Trophoblast cell (in vitro differentiated cells and primary cell): ENCODE results near the gene SLIT3.

Experiments used
- DNase-seq, 2 donors: peaks; one replicate each; pipeline ENCODE4 v3.0.0-alpha.2; 2016
- H2AFZ ChIP-seq: 2 replicates; pipeline ENCODE4 v1.6.1; 2013; ENCODE audit warnings: low read length, moderate library complexity, mild to moderate bottlenecking; ENCODE audit not compliant: insufficient read depth, poor library complexity
- H2AK5ac ChIP-seq: 2 replicates; pipeline ENCODE4 v1.6.1; 2013; ENCODE audit warnings: mild to moderate bottlenecking, low read length
- H2BK120ac ChIP-seq: 2 replicates; pipeline ENCODE4 v1.6.1; 2013; ENCODE audit warnings: low read length, mild to moderate bottlenecking, moderate library complexity; ENCODE audit not compliant: insufficient read depth, poor library complexity
- H2BK12ac ChIP-seq: 2 replicates; pipeline ENCODE4 v1.6.1; 2013; ENCODE audit warnings: mild to moderate bottlenecking, low read length, moderate library complexity
- H2BK5ac ChIP-seq: 2 replicates; pipeline ENCODE4 v1.6.1; 2013; ENCODE audit warnings: low read length, low read depth, moderate library complexity, mild to moderate bottlenecking; ENCODE audit not compliant: poor library complexity
- H3K14ac ChIP-seq: 2 replicates; pipeline ENCODE4 v1.6.1; 2013; ENCODE audit warnings: mild to moderate bottlenecking, low read length
- H3K18ac ChIP-seq: 2 replicates; pipeline ENCODE4 v1.6.1; 2013; ENCODE audit warnings: mild to moderate bottlenecking, low read length
- H3K23ac ChIP-seq: 2 replicates; pipeline ENCODE4 v1.6.1; 2013; ENCODE audit warnings: low read length
- H3K27ac ChIP-seq: 2 replicates; pipeline ENCODE4 v1.5.1; 2013; ENCODE audit warnings: low read depth, mild to moderate bottlenecking, inconsistent platforms, low read length, moderate library complexity
- H3K27me3 ChIP-seq: 2 replicates; pipeline ENCODE4 v1.6.1; 2013; ENCODE audit warnings: inconsistent platforms, mild to moderate bottlenecking, low read length, moderate library complexity; ENCODE audit not compliant: insufficient read depth
- H3K36me3 ChIP-seq, 2 experiments: 1 replicate in 1 of 2; 2 replicates in 1 of 2; pipeline ENCODE4 v1.6.1; 2013; ENCODE audit warnings: low read length in 2 of 2, mild to moderate bottlenecking in 2 of 2, moderate library complexity in 1 of 2; ENCODE audit not compliant: insufficient read depth in 2 of 2, control insufficient read depth in 1 of 2
- H3K4ac ChIP-seq: 2 replicates; pipeline ENCODE4 v1.6.1; 2013; ENCODE audit warnings: low read depth, mild to moderate bottlenecking, low read length, moderate library complexity
- H3K4me1 ChIP-seq, 2 experiments: 1 replicate in 1 of 2; 2 replicates in 1 of 2; pipeline ENCODE4 v1.6.1; 2013; ENCODE audit warnings: low read length in 2 of 2, mild to moderate bottlenecking in 2 of 2, moderate library complexity in 1 of 2; ENCODE audit not compliant: insufficient read depth in 2 of 2, control insufficient read depth in 1 of 2
- H3K4me2 ChIP-seq: 2 replicates; pipeline ENCODE4 v1.6.1; 2013; ENCODE audit warnings: inconsistent platforms, mild to moderate bottlenecking, low read length, moderate library complexity
- H3K4me3 ChIP-seq: 2 replicates; pipeline ENCODE4 v1.5.1; 2013; ENCODE audit warnings: mild to moderate bottlenecking, low read depth, low read length, inconsistent platforms
- H3K79me1 ChIP-seq: one replicate; pipeline ENCODE4 v1.6.1; 2013; ENCODE audit warnings: low read length
- H3K79me2 ChIP-seq: 2 replicates; pipeline ENCODE4 v1.6.1; 2013; ENCODE audit warnings: low read length, mild to moderate bottlenecking; ENCODE audit not compliant: control insufficient read depth, insufficient read depth, poor library complexity
- H3K9ac ChIP-seq: 2 replicates; pipeline ENCODE4 v1.6.1; 2013; ENCODE audit warnings: mild to moderate bottlenecking, low read length
- H3K9me3 ChIP-seq: 2 replicates; pipeline ENCODE4 v1.6.1; 2013; ENCODE audit warnings: low read depth, mild to moderate bottlenecking, control low read depth, inconsistent platforms, low read length; ENCODE audit not compliant: insufficient read depth
- H4K12ac ChIP-seq: 2 replicates; pipeline ENCODE4 v1.6.1; 2013; ENCODE audit warnings: low read depth, mild to moderate bottlenecking, low read length, moderate library complexity
- H4K8ac ChIP-seq: 2 replicates; pipeline ENCODE4 v1.6.1; 2013; ENCODE audit warnings: low read depth, mild to moderate bottlenecking, low read length, moderate library complexity
- H4K91ac ChIP-seq: one replicate; pipeline ENCODE4 v1.6.1; 2013; ENCODE audit warnings: low read depth, mild to moderate bottlenecking, low read length, moderate library complexity
- WGBS: extraction: QIAGEN DNeasy Blood & Tissue Kit; methylation state at CpG from one replicate; pipeline ENCODE4 v1.1.7; 2013; ENCODE audit warnings: missing lambda C conversion rate; ENCODE audit not compliant: insufficient read length, insufficient coverage; ENCODE audit errors: extremely low coverage; 5-methylcytosine and 5-hydroxymethylcytosine counted together

The SLIT3 gene

DNA sequence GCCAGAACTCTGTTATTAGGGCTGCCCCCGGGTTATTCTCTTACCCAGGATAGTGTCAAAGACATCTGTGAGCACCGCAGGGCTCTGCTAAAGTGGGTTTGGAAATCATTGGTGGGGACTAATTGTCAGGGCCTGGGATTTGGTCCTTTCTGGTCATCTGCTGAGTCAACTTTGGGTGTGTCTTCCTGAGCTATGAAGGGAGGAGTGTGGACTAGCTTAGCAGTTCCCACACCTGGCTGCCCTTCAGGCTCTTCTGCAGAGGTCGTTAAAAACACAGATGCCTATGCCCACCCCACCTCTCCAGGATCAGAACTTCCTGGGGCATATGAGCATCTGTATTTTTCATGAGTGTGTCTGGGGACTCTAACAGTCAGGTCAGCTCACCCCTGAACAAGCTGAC lies 352.2 kb downstream of the SLIT3 start:
- Histone ChIP-seq H2BK5ac (no peak overlapping the region), H3K27me3 (no peaks in the 10 kb centered on the region), H2BK120ac (no peak overlapping the region), H4K8ac (no peak overlapping the region), H3K36me3 (peaks cover 0 to 4% of the 10 kb centered on the region in 2 experiments), H3K4me1 (peaks cover 2 to 6% of the 10 kb centered on the region in 2 experiments), H3K4me3 (no peak overlapping the region), H4K91ac (no peak overlapping the region), H3K4me2 (no peak overlapping the region), H2BK12ac (no peak overlapping the region), H2AK5ac (no peak overlapping the region), H4K12ac (no peak overlapping the region), H3K14ac (no peak overlapping the region), H2AFZ (no peak overlapping the region), H3K9ac (no peak overlapping the region), H3K4ac (no peak overlapping the region), H3K79me1 (no peaks in the 10 kb centered on the region), H3K9me3 (no peaks in the 10 kb centered on the region), H3K23ac (no peak overlapping the region), H3K18ac (no peak overlapping the region), H3K79me2 (no peaks in the 10 kb centered on the region), H3K27ac (no peak overlapping the region)
- DNase-seq, result no peak
- WGBS, result no CpG with 5 or more reads among the region's 3 CpGs

GRCh38 chr5:168947212-168947868 lies 353.6 kb downstream of the SLIT3 start:
- no peak overlapping the region for H2AK5ac ChIP-seq
- WGBS, result no CpG with 5 or more reads among the region's 5 CpGs
- H4K91ac ChIP-seq, result no peak overlapping the region
- no peaks in the 10 kb centered on the region for H3K79me2 ChIP-seq
- H2BK5ac ChIP-seq, result no peak overlapping the region
- H4K12ac ChIP-seq, result no peak overlapping the region
- no peak overlapping the region for H4K8ac ChIP-seq
- H3K9me3 ChIP-seq, result no peaks in the 10 kb centered on the region
- no peak overlapping the region for H3K14ac ChIP-seq
- no peak overlapping the region for H2BK120ac ChIP-seq
- no peak overlapping the region for H3K27ac ChIP-seq
- no peak overlapping the region for H3K4me3 ChIP-seq
- no peak overlapping the region for H3K23ac ChIP-seq
- H3K4ac ChIP-seq, result no peak overlapping the region
- peaks cover 0 to 4% of the 10 kb centered on the region in 2 experiments for H3K36me3 ChIP-seq
- H3K79me1 ChIP-seq, result no peaks in the 10 kb centered on the region
- H2BK12ac ChIP-seq, result no peak overlapping the region
- DNase-seq, result peak; percentile 26 to 69
- peaks cover 2 to 6% of the 10 kb centered on the region in 2 experiments for H3K4me1 ChIP-seq
- H3K27me3 ChIP-seq, result no peaks in the 10 kb centered on the region
- no peak overlapping the region for H3K18ac ChIP-seq
- no peak overlapping the region for H3K9ac ChIP-seq
- H3K4me2 ChIP-seq, result no peak overlapping the region
- no peak overlapping the region for H2AFZ ChIP-seq

- Histone ChIP-seq H3K4me3 (no peak overlapping the region), H3K18ac (peak overlapping the region; percentile 43), H2BK120ac (no peak overlapping the region), H2AK5ac (no peak overlapping the region), H3K27me3 (no peaks in the 10 kb centered on the region), H2BK12ac (no peak overlapping the region), H3K9me3 (no peaks in the 10 kb centered on the region), H3K23ac (no peak overlapping the region), H3K9ac (no peak overlapping the region), H3K36me3 (peaks cover 0 to 4% of the 10 kb centered on the region in 2 experiments), H3K79me2 (no peaks in the 10 kb centered on the region), H3K4me1 (peaks cover 2 to 6% of the 10 kb centered on the region in 2 experiments), H2AFZ (no peak overlapping the region), H4K12ac (no peak overlapping the region), H4K91ac (no peak overlapping the region), H3K79me1 (no peaks in the 10 kb centered on the region), H2BK5ac (no peak overlapping the region), H3K27ac (no peak overlapping the region), H4K8ac (no peak overlapping the region), H3K14ac (no peak overlapping the region), H3K4me2 (no peak overlapping the region), H3K4ac (no peak overlapping the region)
- no peak for DNase-seq
- WGBS, result no CpG with 5 or more reads among the region's 6 CpGs
These were observed 354.6 kb downstream of the SLIT3 start for GRCh38 chr5:168946363-168946762.

DNA sequence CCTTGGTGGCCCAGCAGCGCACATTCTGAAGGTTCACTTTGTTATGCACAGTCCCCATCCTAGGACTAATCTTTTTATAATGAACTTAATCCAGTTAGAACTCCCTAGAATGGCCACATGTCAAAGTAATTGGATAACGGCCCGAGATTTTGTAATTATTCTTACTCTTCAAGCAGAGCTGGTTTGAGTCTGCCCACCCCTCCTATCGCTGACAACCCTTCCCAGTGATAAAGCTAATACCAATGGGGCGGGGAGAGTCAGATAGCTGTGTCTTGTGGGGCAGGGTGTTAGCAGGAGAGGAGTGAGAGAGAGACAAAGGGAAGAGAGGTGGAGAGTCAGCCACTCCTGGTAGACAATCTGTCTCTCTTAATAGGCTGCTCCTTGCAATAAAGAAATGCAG lies 356.9 kb downstream of the SLIT3 start:
- H3K14ac ChIP-seq, result no peak overlapping the region
- no peak overlapping the region for H3K4me2 ChIP-seq
- no peak overlapping the region for H3K4me3 ChIP-seq
- no peak overlapping the region for H2BK120ac ChIP-seq
- no peak overlapping the region for H3K23ac ChIP-seq
- no peak overlapping the region for H3K4ac ChIP-seq
- H3K9ac ChIP-seq, result no peak overlapping the region
- no peak for DNase-seq
- no peaks in the 10 kb centered on the region for H3K27me3 ChIP-seq
- H3K9me3 ChIP-seq, result no peaks in the 10 kb centered on the region
- H3K79me2 ChIP-seq, result no peaks in the 10 kb centered on the region
- H4K12ac ChIP-seq, result no peak overlapping the region
- H3K18ac ChIP-seq, result no peak overlapping the region
- no peak overlapping the region for H4K8ac ChIP-seq
- no peak overlapping the region for H3K27ac ChIP-seq
- no peaks in the 10 kb centered on the region for H3K79me1 ChIP-seq
- H2AK5ac ChIP-seq, result no peak overlapping the region
- H2BK12ac ChIP-seq, result no peak overlapping the region
- peaks cover 0 to 4% of the 10 kb centered on the region in 2 experiments for H3K36me3 ChIP-seq
- H4K91ac ChIP-seq, result no peak overlapping the region
- WGBS, result no CpG with 5 or more reads among the region's 5 CpGs
- H3K4me1 ChIP-seq, result peaks cover 2 to 4% of the 10 kb centered on the region in 2 experiments
- H2BK5ac ChIP-seq, result no peak overlapping the region
- no peak overlapping the region for H2AFZ ChIP-seq
